Islet of Langerhans (tissue), 1 donor: Measurements from ENCODE around the gene C19orf33.
"Not testable (repeated sequence)": the region's sequence is repeated elsewhere in the genome, so short reads cannot be mapped to it uniquely, and the experiment has no call there.

Experiments
- FAIRE-seq: peaks from one replicate; lab custom pipeline; 2011; peaks lifted over from hg19 to GRCh38; lab: Jason Lieb, UNC

Gene C19orf33

DNA sequence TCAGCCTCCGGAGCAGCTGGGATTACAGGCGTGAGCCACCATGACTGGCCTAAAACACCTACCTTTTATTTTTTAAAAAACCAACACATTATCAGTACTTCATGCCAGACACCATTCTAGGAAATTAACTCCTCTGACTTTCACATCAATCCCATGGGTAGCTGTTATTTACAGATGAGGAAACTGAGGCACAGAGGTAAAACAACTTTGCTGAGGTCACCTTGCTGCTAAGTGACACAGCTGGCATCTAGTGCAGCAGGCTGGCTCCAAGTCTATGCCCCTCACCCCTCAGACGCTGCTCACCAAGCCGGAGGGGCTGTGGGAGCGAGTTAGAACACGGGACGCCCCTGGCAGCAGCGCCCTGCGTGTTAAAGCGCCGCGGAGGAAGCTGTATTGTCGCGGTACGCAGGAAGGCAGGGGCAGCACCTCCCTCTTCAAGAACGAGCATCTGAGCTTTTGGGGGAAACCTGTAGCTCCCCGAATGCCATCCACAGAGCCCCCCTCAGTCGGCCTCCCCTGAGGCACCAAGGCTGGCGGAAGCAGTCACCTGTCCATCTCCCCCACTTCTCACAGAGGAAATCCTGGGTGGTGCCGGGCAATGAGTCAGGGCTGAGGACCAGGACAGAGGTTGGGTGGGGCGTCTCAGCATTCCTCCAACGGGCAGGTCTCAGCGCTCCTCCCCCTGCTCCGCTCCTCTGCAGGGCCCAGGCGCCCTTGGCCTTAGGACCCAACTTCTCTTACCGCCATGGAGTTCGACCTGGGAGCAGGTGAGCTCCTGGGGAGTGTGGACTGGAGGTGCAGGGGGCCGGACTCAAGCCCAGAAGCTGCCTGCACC, at the start of gene C19orf33:
Gene C19orf33, plus strand, starts transcription at position 735 of the 835 bp plus-strand sequence. Its CDS starts 11 bp downstream, at position 746.
- FAIRE-seq: no peak

DNA sequence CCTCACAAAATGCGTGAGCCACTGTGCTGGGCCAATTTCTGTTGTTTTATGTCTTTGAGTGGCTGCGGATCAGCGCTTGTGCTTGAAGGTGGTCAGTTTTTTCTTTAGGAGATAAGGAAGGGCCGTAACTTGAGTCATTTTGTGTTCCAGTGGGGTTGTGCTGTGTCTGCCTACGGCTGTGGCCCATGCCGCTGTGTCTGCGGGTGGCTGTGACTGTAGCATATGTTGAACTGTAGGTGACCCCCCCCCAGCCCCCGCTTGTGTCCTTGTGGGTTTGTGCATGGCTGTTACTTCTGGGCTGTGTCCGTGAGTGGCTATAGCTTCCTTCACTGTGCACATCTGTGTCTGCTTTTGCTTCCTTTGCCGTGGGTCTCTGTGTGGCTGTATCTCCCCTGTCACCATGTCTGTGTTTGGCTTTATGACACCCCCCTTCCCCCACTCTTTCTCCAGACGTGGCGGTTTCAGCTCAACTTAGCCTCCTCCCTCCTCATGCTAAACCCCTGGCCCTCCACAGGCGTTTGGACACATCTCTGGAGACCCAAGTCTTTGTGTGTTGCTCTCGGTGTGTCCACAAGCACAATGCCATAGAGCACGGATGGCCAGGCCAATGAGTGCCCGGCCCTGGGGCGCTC, 48.6 kb upstream of the C19orf33 start:
- FAIRE-seq: no peak

DNA sequence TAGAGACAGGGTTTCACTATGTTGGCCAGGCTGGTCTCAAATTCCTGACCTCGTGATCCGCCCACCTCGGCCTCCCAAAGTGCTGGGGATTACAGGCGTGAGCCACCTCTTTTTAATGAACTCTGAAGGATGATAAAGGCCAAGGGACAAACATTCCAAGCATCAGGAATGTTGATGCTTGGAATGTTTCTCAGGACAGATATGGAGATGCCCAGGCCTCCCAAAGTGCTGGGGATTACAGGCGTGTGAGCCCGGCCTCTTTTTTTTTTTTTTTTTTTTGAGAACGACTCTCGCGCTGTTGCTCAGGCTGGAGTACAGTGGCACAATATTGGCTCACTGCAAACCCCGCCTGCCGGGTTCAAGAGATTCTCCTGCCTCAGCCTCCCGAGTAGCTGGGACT, 42.1 kb upstream of the C19orf33 start:
- not testable (repeated sequence) for FAIRE-seq

DNA sequence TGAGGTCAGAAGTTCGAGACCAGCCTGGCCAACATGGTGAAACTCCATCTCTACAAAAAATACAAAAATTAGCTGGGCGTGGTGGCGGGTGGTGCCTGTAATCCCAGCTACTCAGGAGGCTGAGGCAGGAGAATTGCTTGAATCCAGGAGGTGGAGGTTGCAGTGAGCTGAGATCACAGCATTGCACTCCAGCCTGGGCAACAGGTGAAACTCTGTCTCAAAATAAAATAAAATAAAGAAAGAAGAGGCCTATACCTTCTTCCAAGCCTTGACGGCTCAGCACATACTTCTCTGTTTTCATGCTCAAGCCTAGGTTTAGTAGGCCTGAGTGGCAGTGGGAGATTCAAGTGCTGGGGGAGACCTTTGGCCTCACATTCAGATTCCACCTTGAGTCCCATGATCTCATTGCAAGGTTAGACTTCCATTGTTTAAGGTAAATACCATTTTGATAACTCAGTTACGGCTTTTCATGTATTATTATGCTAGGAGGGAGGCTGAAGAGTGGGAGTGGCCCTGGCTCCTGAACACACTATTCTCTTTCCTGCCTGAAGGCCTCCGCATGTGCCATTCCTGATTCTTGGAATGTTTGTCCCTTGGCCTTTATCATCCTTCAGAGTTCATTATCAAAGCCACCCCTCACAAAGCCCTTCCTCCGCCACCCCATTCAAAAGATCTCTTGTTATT, 41.3 kb upstream of the C19orf33 start:
- no peak for FAIRE-seq

DNA sequence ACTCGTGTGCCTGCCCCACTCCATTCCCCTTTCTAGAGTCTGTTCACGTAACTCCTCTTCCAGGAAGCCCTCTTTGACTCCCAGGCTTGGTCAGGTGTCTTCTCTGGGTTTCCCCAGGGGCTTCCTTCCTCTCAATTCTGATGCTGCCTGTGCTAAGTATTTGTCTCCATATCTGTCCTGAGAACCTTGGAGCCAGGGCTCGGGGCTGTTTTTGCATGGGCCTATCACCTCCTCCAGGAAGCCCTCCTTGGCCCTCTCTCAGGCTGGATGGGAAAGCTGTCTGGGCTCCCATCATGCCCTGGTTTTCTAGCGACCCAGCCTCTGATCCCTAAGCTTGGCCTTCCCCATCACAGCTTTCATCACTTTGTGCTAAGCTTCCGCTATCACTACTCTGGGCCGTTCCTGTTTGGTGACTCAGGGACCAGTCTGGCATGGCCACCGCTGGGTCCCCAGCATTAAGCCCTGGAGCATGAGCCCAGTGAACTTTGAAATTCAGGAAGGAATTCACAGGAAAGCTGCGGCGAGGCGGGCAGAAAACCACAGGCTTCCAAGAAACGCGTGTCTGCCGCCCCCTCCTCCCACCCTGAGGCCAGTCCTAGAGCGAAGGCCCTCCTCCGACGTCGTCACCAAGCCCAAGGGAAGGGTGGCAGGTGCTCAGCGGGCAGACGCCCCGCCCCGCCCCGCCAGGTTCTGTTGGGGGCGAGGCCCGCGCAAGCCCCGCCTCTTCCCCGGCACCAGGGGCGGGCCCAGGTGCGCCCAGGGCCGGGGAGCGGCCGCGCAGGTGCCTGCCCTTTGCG, 40.2 kb upstream of the C19orf33 start:
- no peak for FAIRE-seq

DNA sequence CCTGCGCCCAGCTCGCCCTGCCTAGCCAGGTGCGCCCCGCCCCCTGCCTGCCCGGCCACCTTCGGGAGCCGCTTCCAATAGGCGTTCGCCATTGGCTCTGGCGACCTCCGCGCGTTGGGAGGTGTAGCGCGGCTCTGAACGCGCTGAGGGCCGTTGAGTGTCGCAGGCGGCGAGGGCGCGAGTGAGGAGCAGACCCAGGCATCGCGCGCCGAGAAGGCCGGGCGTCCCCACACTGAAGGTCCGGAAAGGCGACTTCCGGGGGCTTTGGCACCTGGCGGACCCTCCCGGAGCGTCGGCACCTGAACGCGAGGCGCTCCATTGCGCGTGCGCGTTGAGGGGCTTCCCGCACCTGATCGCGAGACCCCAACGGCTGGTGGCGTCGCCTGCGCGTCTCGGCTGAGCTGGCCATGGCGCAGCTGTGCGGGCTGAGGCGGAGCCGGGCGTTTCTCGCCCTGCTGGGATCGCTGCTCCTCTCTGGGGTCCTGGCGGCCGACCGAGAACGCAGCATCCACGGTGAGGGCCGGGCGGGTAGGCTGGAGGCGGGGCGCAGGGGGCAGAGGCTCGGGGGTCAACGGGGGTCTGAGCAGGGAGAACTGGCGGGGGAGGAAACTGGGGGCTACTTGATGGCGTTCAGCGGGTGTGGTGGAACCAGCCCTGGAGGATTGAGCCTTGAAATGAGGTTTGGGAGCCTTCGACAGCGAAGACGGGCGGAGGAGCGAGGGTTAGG, 39.4 kb upstream of the C19orf33 start, which contains the start of gene SPINT2:
Gene SPINT2, plus strand, starts transcription at position 88 of the 727 bp plus-strand sequence. Its CDS starts 320 bp downstream, at position 408.
- FAIRE-seq: no peak

DNA sequence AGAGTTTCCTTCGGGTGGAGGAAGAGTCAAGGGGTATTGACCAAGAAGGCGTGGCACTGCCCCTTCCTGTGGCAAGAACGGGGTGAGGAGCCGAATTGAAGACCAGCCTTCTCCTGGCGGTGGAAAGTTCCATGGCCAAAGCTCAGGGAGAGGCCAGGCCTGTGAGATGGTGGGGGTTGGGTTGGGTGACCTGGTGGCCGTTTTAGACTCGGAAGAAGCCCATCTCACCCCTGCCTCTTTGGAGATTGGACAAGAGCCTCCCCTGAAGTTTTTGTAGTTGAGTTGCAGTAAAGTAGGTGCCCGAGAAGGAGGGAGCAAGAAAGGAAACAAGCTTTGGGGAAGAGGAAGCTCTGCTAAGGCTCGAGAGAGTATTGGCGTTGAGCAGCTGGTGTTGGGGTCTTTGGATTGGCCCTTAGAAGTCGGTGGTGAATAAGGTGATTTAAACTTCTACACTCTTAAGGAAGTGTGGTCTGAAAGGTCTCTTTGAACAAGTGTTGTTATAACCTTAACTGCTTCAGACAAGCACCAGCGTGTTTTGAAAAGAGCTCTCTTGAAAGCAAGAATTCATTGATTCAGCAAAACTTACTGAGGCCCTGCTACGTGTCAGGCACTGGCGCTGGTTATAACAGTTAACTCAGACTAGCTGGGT, 38.7 kb upstream of the C19orf33 start:
- FAIRE-seq: no peak

DNA sequence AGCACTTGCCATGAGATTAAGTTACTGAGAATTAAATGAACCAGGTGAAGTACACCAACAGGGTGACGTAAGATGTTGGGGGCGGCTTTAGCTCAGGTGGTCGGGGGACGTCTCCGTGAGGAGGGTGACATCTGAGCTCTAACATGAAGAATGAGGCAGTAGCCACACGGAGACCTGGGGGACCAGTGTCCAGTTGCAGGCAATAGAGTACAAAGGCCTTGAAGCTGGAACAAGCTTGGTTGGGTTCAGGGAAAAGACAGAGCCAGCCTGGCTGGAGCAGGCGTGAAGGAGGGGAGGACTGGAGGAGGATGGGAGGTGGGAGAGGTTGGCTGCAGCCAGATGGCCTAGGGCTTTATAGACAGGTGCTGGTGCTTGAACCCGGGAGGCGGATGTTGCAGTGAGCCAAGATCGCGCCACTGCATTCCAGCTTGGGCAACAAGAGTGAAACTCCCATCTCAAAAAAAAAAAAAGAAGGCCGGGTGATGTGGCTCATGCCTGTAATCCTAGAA, 38.1 kb upstream of the C19orf33 start:
- FAIRE-seq: no peak

DNA sequence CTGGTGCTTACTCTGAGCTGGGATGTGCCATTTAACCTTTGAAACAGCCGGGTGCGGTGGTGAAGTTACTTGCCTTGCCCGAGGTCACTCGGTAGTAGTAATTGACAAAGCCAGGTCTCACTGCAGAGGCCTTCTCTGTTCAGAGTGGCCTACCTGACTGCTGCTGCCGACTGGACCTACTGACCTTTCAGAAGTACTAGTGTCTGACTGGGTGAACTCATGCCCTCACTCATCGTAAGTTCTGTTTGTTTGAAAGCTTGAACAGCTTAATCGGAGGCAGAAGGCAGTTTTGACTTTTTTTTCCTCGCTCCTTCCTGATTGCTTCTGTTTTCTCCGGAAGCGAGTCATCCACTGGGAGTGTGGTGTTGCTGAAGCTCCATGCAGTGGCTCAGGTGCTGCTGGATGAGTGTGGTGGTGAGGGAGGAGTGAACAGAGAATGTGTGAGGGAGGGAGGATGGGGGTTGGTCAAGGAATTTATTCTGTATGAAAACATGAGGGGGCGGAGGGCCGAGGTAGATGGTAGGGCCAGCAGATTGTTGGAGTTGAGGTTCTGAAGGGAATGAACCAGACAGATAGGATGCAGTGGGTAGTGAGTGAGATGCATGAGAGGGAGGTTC, 37.0 kb upstream of the C19orf33 start:
- no peak for FAIRE-seq

DNA sequence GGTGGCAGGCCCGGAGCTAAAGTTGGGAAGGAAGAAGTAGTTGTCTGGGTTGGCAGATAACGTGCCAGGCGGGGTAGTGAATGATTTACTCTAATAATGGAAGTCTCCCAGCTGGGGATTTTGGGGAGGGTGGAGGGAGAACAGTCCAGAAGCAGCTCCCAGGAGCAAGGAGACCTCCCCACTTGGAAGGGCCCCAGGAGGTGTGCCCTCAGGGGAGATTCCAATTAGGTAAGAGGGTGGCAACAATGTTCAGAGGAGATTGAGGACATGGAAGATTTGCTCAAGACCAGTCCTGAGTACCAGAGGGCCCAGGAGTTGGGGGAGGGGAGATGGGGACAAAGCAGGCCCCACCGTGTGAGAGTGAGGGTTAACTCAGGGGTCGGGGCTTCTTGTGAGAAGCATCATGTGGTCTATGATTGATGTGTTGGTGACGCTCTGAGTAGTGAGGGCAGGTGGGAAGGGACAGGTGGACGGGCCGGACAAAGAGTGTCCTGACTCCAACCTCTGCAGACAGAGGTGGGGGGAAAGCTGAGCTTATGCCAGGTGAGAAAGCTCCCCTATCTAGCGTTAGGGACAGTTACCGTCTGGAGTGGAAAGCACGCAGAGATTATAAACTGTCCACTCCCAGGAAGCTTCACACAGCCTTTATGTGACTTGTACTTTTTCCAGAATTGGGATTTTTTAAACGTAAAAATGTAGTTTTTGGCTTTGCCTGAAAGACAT, 36.1 kb upstream of the C19orf33 start:
- FAIRE-seq: no peak

DNA sequence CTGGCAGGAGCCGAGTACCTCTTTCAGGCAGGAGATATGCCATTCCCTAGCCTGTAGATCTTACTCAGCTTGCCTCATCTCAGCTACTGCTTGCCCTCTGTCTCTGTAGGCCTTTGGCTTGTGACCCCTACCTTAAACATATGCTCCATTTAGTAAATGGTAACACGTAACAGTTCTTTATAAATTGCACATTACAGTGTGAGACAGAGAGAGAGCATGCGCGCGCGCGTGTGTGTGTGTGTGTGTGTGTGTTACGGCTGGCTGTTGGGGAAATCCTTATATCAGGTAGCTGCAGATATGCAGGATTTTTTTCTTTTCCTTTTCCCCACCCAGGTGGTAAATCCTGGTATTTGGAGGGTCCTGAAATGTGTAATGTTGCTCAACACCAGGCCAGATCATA, 35.5 kb upstream of the C19orf33 start:
- no peak for FAIRE-seq

DNA sequence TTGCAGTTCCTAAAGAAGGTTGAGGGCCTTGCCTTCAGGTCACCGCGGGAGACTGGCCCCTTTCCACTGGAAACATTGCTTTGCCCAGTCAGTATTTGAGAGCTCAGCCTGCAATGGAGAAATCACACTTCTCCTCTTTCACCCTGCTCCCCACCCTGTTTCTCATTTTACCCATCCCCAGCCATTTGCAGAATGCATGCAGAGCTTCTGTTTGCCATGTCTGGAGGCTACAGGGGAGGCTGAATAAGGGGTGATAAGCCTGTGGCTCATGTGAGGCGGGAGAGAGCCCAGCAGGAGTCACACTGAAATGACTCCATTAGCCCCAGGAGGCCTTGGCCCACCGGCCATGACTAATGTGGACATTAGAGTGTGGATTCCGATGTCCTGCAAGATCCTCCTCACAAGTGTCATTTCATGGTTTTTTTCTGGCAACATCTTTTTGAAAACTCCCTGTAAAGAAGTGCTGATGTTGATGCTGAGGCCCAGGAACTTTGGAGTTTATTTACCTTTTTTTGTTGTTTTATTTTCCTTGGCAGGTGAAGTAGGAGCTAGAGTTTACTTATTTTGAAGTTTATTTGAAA, 33.4 kb upstream of the C19orf33 start:
- no peak for FAIRE-seq

DNA sequence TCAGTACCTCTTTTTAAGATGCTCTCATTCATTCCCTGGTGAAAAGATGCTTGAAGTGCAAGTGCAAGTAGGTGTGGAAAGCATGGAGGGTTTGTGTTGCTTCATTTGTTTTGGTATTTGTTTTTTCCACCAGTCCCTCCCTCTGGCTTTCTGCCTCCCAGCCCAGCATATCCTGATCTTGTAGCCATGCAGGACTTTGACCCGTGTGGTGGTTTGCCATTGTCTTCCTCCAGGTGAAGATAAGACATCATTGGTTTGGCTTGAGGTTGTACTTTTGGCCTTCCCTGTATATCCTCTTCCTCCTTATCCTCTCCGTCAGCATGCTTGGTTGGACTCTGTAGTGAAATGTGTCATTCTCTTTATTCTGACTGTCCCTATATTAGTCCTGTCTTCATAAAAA, 30.6 kb upstream of the C19orf33 start:
- FAIRE-seq: no peak

DNA sequence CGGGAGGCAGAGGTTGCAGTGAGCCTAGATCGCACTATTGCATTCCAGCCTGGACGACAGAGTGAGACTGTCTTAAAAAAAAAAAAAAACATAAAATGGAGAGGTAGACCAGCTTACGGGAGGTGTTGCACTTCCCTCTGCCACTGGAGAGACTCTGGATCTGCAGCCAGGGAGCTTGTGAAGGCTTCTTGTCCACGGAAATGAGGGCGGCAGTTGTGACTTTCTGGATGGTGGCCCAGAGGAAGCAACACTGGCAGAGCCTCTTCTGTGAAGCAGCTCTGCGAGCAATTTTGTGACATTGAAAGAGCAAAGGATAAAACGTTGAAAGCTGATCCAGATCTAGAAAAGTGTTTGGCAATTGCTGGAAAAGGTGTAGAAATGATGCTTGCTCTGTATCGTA, 29.3 kb upstream of the C19orf33 start:
- no peak for FAIRE-seq

DNA sequence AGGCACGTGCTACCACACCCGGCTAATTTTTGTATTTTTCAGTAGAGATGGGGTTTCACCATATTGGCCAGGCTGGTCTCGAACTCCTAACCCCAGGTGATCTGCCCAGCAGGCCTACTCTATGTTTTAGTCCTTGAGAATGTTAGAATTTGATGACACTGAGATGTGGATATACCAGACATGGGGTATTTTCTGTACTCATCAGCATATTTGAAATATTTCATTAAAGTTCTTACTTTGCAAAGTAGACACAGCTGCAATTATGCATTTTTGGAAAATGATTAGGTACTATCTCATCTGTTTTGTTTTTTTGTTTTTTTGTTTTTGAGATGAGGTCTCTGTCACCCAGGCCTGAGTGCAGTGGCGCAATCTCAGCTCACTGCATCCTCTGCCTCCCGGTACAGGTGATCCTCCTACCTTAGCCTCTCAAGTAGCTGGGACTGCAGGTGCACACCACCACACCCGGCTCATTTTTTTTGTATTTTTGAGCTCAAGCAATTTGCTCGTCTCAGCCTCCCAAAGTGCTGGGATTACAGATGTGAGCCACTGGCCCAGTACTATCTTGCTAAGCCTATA, 27.0 kb upstream of the C19orf33 start:
- no peak for FAIRE-seq

DNA sequence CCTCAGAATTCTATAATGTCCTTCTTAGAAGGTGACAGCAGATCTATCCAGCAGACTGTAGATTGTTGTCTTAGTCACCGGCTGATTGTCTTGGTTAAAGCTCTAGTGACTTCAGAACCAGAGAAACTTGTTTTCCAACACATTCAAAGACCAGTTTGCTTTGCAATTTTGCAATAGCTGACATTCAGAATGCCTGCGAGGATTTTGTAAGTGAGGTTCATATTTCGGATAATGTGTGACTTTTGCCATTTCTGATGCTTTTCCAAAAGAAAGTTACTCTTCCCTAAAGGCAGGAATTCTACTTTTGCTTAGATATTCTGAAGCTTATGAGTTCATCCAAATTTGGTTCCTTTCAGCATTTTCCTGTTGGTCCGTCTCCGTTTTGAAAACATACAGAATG, 26.5 kb upstream of the C19orf33 start:
- no peak for FAIRE-seq

DNA sequence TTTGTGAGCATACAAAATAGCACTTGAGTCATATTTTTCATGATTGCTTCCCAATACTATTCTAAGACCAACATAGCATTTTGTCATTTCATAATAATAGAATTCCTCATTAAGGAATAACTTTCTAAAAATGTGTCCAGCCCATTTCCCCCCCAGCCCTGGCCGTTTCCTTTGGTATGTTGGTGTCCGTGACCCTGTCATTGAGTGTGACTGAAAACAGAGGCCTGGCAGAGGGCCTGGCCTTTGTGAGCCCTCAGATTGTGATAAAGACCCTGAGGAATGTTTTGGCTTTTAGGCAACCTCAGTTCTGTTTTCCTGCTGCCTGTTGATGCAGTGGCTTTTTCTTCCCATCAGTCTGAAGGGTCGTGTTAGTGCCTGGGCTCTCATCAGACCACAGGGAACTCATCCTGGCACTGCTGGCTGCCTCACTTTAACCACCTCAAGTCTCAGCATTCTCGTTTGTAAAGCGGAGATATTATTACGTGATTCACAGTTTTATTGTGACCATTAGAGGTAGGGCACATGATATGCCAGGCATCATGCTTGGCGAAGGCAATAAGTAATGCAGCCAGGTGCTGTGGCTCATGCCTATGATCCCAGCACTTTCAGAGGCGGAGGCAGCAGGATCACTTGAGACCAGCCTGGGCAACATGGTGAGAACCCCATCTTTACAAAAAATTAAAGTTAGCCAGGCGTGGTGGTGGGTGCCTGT, 25.9 kb upstream of the C19orf33 start:
- FAIRE-seq: no peak

DNA sequence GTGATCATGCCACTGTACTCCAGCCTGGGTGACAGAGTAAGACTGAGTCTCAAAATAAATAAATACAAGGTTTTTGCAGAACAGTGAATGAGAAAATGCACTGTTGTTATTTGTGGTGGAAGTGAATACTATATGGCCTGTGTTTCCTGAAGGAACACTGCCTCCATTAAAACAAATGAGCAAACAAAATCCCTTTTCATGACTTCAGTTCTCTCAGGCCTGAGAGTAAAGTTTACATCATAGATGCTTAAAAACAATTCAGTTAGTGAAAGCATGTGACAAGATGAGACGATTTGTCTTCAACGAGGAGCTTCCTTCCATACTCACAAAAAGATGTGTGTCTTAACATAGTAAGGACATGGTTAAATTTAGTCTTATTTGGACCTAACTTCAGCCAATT, 25.3 kb upstream of the C19orf33 start:
- no peak for FAIRE-seq
